Rectal smooth muscle tissue (tissue), 1 donor: ENCODE measurements around the gene NAV1.

Source experiments
- H3K27ac ChIP-seq: one replicate; pipeline ENCODE4 v1.7.0; 2013; ENCODE audit warnings: low read depth, low read length, inconsistent platforms
- H3K27me3 ChIP-seq: one replicate; pipeline ENCODE4 v1.7.0; 2013; ENCODE audit warnings: low read length; ENCODE audit not compliant: control insufficient read depth, insufficient read depth
- H3K36me3 ChIP-seq: one replicate; pipeline ENCODE4 v1.7.0; 2013; ENCODE audit warnings: low read length; ENCODE audit not compliant: control insufficient read depth, insufficient read depth
- H3K4me1 ChIP-seq: one replicate; pipeline ENCODE4 v1.7.0; 2013; ENCODE audit warnings: low read length; ENCODE audit not compliant: control insufficient read depth, insufficient read depth
- H3K4me3 ChIP-seq: one replicate; pipeline ENCODE4 v1.7.0; 2013; ENCODE audit warnings: low read length
- H3K9ac ChIP-seq: one replicate; pipeline ENCODE4 v1.7.0; 2013; ENCODE audit warnings: low read length

The NAV1 gene

GRCh38 chr1:201582705-201583442 is 43.9 kb downstream of the NAV1 start:
- Histone ChIP-seq H3K27me3 (no peaks in the 10 kb centered on the region), H3K27ac (no peak overlapping the region), H3K36me3 (no peaks in the 10 kb centered on the region), H3K9ac (no peak overlapping the region), H3K4me3 (no peak overlapping the region), H3K4me1 (peaks cover 4% of the 10 kb centered on the region)

- no peaks in the 10 kb centered on the region for H3K36me3 ChIP-seq
- no peak overlapping the region for H3K4me3 ChIP-seq
- no peak overlapping the region for H3K27ac ChIP-seq
- H3K27me3 ChIP-seq: no peaks in the 10 kb centered on the region
- H3K9ac ChIP-seq: no peak overlapping the region
- H3K4me1 ChIP-seq: peaks cover 4% of the 10 kb centered on the region
These were observed 44.7 kb downstream of the NAV1 start for GRCh38 chr1:201583663-201584062.

GRCh38 chr1:201584471-201585092 is 45.7 kb downstream of the NAV1 start:
- no peak overlapping the region for H3K9ac ChIP-seq
- H3K4me3 ChIP-seq: no peak overlapping the region
- H3K27ac ChIP-seq: no peak overlapping the region
- no peaks in the 10 kb centered on the region for H3K27me3 ChIP-seq
- peaks cover 4% of the 10 kb centered on the region for H3K4me1 ChIP-seq
- H3K36me3 ChIP-seq: no peaks in the 10 kb centered on the region

GRCh38 chr1:201585093-201585483 is 46.2 kb downstream of the NAV1 start:
- Histone ChIP-seq H3K9ac (no peak overlapping the region), H3K27me3 (no peaks in the 10 kb centered on the region), H3K36me3 (no peaks in the 10 kb centered on the region), H3K27ac (no peak overlapping the region), H3K4me3 (no peak overlapping the region), H3K4me1 (peaks cover 4% of the 10 kb centered on the region)

GRCh38 chr1:201585901-201586300 is 47.0 kb downstream of the NAV1 start:
- no peak overlapping the region for H3K27ac ChIP-seq

GRCh38 chr1:201586806-201587205 is 47.9 kb downstream of the NAV1 start:
- H3K4me1 ChIP-seq: peaks cover 4% of the 10 kb centered on the region
- H3K27ac ChIP-seq: no peak overlapping the region
- no peaks in the 10 kb centered on the region for H3K36me3 ChIP-seq

More at GRCh38 chr1:201585901-201586300, 47.0 kb downstream of the NAV1 start:
- H3K9ac ChIP-seq: no peak overlapping the region
- no peaks in the 10 kb centered on the region for H3K27me3 ChIP-seq
- no peak overlapping the region for H3K4me3 ChIP-seq
- H3K36me3 ChIP-seq: no peaks in the 10 kb centered on the region
- H3K4me1 ChIP-seq: peaks cover 4% of the 10 kb centered on the region

GRCh38 chr1:201587729-201588128 is 48.8 kb downstream of the NAV1 start:
- Histone ChIP-seq H3K27me3 (no peaks in the 10 kb centered on the region), H3K4me1 (peaks cover 7% of the 10 kb centered on the region)

More at GRCh38 chr1:201586806-201587205, 47.9 kb downstream of the NAV1 start:
- Histone ChIP-seq H3K4me3 (no peak overlapping the region), H3K9ac (no peak overlapping the region), H3K27me3 (no peaks in the 10 kb centered on the region)

More at GRCh38 chr1:201587729-201588128, 48.8 kb downstream of the NAV1 start:
- Histone ChIP-seq H3K4me3 (no peak overlapping the region), H3K9ac (no peak overlapping the region), H3K27ac (no peak overlapping the region), H3K36me3 (no peaks in the 10 kb centered on the region)
